NCI-H1417 treated with DMSO at 0.1 percent for 48 hours (cell line): Measurements from ENCODE around the gene TEN1.

Source experiments
- DNase-seq: peaks from one replicate; lab custom pipeline; 2025; lab: John Stamatoyannopoulos, UW

The TEN1 gene

GRCh38 chr17:76005263-76006149, 26.5 kb downstream of the TEN1 start:
- peak; percentile 14 for DNase-seq

GRCh38 chr17:76007131-76007849, 28.2 kb downstream of the TEN1 start:
- no peak for DNase-seq

GRCh38 chr17:76007850-76008165, 28.8 kb downstream of the TEN1 start:
- DNase-seq, result no peak

- DNase-seq, result no peak
Measured at GRCh38 chr17:76008208-76008607, 29.2 kb downstream of the TEN1 start.

- no peak for DNase-seq
Measured at GRCh38 chr17:76008630-76009425, 29.8 kb downstream of the TEN1 start.

- no peak for DNase-seq
Measured at GRCh38 chr17:76009447-76009846, 30.4 kb downstream of the TEN1 start.

GRCh38 chr17:76009969-76010661, 31.1 kb downstream of the TEN1 start:
- no peak for DNase-seq

- DNase-seq, result no peak
Measured at GRCh38 chr17:76011951-76012350, 32.9 kb downstream of the TEN1 start.

GRCh38 chr17:76013377-76013932, 34.4 kb downstream of the TEN1 start:
- no peak for DNase-seq

- peak; percentile 58 for DNase-seq
Measured at GRCh38 chr17:76014100-76014924, 35.3 kb downstream of the TEN1 start.

- peak; percentile 8 for DNase-seq
Measured at GRCh38 chr17:76014925-76015261, 35.9 kb downstream of the TEN1 start.

GRCh38 chr17:76017481-76018339, 38.7 kb downstream of the TEN1 start:
- DNase-seq, result no peak

- DNase-seq, result no peak
Measured at GRCh38 chr17:76018340-76018680, 39.3 kb downstream of the TEN1 start.

GRCh38 chr17:76018801-76019200, 39.8 kb downstream of the TEN1 start:
- DNase-seq, result no peak

- no peak for DNase-seq
Measured at GRCh38 chr17:76019833-76020467, 40.9 kb downstream of the TEN1 start.

GRCh38 chr17:76022285-76022684, 43.2 kb downstream of the TEN1 start:
- DNase-seq, result no peak

GRCh38 chr17:76022973-76023899, 44.2 kb downstream of the TEN1 start:
- no peak for DNase-seq

GRCh38 chr17:76023900-76024237, 44.8 kb downstream of the TEN1 start:
- DNase-seq, result no peak

GRCh38 chr17:76024353-76024752, 45.3 kb downstream of the TEN1 start:
- no peak for DNase-seq
